ENCODE measurements around the gene PAK6.

The PAK6 gene

DNA sequence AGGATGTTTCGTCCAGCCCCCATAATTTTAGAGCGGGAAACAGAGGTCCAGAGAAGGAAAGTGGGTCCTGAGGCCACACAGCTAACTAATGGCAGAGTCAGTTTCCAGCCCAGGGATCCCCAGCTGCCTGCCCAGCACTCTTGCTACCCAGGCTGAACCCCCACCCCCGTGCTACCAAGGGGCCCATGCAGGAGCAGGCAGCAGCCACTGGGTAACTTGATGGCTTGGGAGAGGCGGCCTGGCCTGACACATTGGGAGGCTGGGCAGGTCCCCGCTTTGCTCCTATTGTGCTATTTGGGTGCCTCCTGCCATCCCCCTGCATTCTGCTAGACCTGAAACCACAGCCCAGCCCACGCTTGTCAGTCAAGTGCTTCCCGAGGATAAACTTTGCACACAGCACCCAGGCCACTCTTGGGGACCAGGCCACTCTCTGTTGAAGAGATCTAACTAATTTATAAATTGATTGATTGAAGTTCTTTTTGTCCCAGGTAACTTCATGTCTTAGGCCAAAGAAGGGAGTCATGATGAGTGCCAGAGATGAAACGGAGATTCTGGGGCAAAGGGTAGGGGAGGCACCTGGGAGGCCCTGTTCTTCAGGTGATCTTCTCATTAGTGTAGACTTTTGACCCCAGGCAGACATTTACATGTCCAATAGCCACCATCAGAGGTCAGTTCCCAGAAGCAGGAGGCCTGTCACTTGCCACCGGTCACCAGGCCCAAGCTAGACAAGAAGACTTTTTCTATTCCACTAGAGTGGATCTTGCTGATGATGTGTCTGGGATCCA lies 7.0 kb downstream of the PAK6 start:
- Histone ChIP-seq H3K27me3 (ENCODE audit: insufficient read depth, low read length, poor library complexity, severe bottlenecking) (no peaks in the 10 kb centered on the region), H3K4me2 (ENCODE audit: low read depth, low read length, poor library complexity, severe bottlenecking) (no peak overlapping the region), H3K9me2 (replicated peaks; ENCODE audit: low read depth, low read length) (no peaks in the 10 kb centered on the region)

DNA sequence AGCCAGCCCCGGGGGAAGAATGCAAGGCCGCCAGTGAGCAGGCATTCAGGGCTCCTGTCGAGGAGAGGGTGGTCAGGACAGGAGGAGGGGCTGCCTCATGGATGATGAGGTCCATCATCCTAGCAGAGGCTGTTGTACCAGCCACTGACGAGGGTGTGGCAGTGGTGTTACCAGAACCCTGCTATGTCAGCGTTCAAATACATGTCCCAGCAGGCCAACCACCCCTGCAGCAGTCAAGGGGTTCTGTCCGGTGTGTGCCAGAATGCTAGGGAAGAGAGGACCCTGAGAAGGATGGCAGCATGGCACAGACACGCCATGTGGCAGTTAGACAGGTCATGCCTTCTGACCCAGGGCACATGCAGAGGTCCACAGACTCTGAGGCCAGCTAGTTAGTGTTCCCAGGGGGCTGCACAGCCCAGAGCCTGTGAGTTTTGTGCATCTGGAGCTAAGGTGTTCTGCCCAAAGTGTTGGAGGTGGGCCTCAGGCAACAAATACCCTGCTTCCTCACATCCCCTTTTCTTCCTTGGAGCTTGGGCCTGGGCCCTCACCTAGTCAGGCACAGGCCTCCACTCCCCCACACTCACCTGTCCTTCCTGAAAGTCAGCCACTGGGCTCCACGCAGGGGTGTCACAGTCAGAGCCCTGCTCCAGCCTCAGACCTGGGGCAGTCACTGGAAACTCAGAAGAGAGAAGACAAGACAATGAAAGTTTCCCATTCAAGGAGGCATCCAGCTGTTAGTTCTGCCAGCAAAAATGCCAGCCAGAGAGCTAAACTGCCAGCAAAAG lies 7.8 kb downstream of the PAK6 start:
- Histone ChIP-seq H3K4me1 (ENCODE audit: insufficient read depth, low read length, poor library complexity, severe bottlenecking) (no peaks in the 10 kb centered on the region), H3K9me3 (ENCODE audit: insufficient read depth, low read depth, low read length) (no peaks in the 10 kb centered on the region), H3F3A (ENCODE audit: low read depth) (no peaks in the 10 kb centered on the region), H3K79me2 (ENCODE audit: insufficient read depth, low read length) (no peaks in the 10 kb centered on the region), H3K27me3 (ENCODE audit: insufficient read depth, low read length, poor library complexity, severe bottlenecking) (no peaks in the 10 kb centered on the region), H3K9ac (ENCODE audit: low read depth, low read length, poor library complexity, severe bottlenecking) (no peak overlapping the region), H3K4me2 (ENCODE audit: low read depth, low read length, poor library complexity, severe bottlenecking) (no peak overlapping the region), H3K4me3 (ENCODE audit: low read length, poor library complexity, severe bottlenecking) (no peak overlapping the region), H3K9me2 (replicated peaks; ENCODE audit: low read depth, low read length) (no peaks in the 10 kb centered on the region), H2AFZ (ENCODE audit: low read length) (no peak overlapping the region), H4K20me1 (ENCODE audit: insufficient read depth, low read length, poor library complexity, severe bottlenecking) (no peaks in the 10 kb centered on the region), H3K36me3 (ENCODE audit: insufficient read depth, low read length) (no peaks in the 10 kb centered on the region)
- TF ChIP-seq CTCF (conservative IDR thresholded peaks at IDR 0.05; ENCODE audit: low read length) (no peak), EZH2phosphoT487 (IDR thresholded peaks at IDR 0.05; ENCODE audit: borderline replicate concordance) (no peak)

More for the DNA sequence above, 7.0 kb downstream of the PAK6 start:
- H3K4me1 ChIP-seq (ENCODE audit: insufficient read depth, low read length, poor library complexity, severe bottlenecking) = no peaks in the 10 kb centered on the region
- H3K36me3 ChIP-seq (ENCODE audit: insufficient read depth, low read length) = no peaks in the 10 kb centered on the region
- no peaks in the 10 kb centered on the region for H3K9me3 ChIP-seq (ENCODE audit: insufficient read depth, low read depth, low read length)
- H3K4me3 ChIP-seq (ENCODE audit: low read length, poor library complexity, severe bottlenecking) = no peak overlapping the region
- no peak overlapping the region for H3K9ac ChIP-seq (ENCODE audit: low read depth, low read length, poor library complexity, severe bottlenecking)
- no peaks in the 10 kb centered on the region for H4K20me1 ChIP-seq (ENCODE audit: insufficient read depth, low read length, poor library complexity, severe bottlenecking)
- TF ChIP-seq EZH2phosphoT487 (IDR thresholded peaks at IDR 0.05; ENCODE audit: borderline replicate concordance) = no peak
- TF ChIP-seq CTCF (conservative IDR thresholded peaks at IDR 0.05; ENCODE audit: low read length) = no peak
- H3F3A ChIP-seq (ENCODE audit: low read depth) = no peaks in the 10 kb centered on the region
- H2AFZ ChIP-seq (ENCODE audit: low read length) = no peak overlapping the region
- no peaks in the 10 kb centered on the region for H3K79me2 ChIP-seq (ENCODE audit: insufficient read depth, low read length)

DNA sequence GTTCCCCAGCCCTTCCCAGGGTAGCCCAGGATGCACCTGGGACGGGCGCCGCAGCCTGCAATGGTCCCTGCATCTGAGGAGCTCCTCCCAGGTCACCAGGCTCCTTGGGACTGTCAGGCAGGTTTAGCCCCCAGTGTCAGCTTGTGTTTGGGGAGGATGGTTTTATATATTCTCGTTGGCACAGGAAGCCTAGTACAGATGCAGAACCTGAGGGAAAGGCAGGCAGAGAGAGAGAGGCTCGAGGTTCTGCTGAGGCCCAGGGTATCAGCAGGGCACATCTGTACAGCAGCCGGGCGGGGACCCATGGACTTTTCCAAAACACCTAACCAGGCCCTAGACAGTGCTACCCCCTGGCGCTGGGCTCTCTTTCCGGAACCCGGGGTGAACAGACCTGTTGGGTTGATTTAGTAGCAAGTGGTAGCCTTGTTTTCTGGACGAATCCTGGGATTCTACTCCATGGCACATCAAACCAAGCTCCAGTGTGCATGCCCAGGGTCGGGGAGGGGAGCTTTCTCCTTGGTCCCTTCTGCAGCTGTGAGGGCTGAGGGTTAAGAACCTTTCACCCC lies 8.6 kb downstream of the PAK6 start:
- H3K4me1 ChIP-seq (ENCODE audit: insufficient read depth, low read length, poor library complexity, severe bottlenecking) = no peaks in the 10 kb centered on the region
- TF ChIP-seq CTCF (conservative IDR thresholded peaks at IDR 0.05; ENCODE audit: low read length) (no peak), EZH2phosphoT487 (IDR thresholded peaks at IDR 0.05; ENCODE audit: borderline replicate concordance) (no peak)

More for the DNA sequence above, 8.6 kb downstream of the PAK6 start:
- Histone ChIP-seq H3K9me2 (replicated peaks; ENCODE audit: low read depth, low read length) (no peaks in the 10 kb centered on the region), H3K4me3 (ENCODE audit: low read length, poor library complexity, severe bottlenecking) (no peak overlapping the region), H2AFZ (ENCODE audit: low read length) (no peak overlapping the region), H3K4me2 (ENCODE audit: low read depth, low read length, poor library complexity, severe bottlenecking) (no peak overlapping the region), H4K20me1 (ENCODE audit: insufficient read depth, low read length, poor library complexity, severe bottlenecking) (no peaks in the 10 kb centered on the region), H3K79me2 (ENCODE audit: insufficient read depth, low read length) (no peaks in the 10 kb centered on the region), H3K27me3 (ENCODE audit: insufficient read depth, low read length, poor library complexity, severe bottlenecking) (no peaks in the 10 kb centered on the region), H3K9me3 (ENCODE audit: insufficient read depth, low read depth, low read length) (no peaks in the 10 kb centered on the region), H3K9ac (ENCODE audit: low read depth, low read length, poor library complexity, severe bottlenecking) (no peak overlapping the region), H3K36me3 (ENCODE audit: insufficient read depth, low read length) (no peaks in the 10 kb centered on the region), H3F3A (ENCODE audit: low read depth) (no peaks in the 10 kb centered on the region)

Measured in Loucy (cell line).